Stimulated activated CD4-positive, alpha-beta T cell treated with anti-CD3 and anti-CD28 coated beads, Interleukin-4, amount 100 ng/mL, for 1 hour (primary cell): ENCODE data around the gene AQP7.
"Not testable (repeated sequence)": the region's sequence is repeated elsewhere in the genome, so short reads cannot be mapped to it uniquely, and the experiment has no call there.

Experiments used
- DNase-seq: peaks from one replicate; pipeline ENCODE4 v3.0.0-alpha.2; 2020

Gene AQP7

DNA sequence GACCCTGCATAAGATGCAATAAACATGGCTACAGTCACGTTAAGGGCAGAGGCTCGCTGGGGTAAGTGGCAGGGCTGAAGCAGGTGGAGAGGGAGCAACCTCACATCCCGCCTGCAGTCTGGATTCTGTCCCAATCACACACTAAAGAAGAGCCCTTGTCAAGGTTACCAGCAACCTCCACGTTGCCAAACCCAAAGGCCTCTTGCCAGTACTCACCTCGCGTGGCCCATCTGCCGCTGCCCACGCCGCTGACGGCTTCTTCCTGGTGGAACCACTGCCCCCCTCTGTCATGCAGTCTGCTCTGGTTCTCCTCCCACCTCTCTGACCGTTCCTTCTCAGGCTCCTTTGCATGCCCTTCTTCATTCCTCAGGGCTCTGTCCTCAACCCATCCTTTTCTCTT is 8.8 kb downstream of the AQP7 start:
- no peak for DNase-seq

DNA sequence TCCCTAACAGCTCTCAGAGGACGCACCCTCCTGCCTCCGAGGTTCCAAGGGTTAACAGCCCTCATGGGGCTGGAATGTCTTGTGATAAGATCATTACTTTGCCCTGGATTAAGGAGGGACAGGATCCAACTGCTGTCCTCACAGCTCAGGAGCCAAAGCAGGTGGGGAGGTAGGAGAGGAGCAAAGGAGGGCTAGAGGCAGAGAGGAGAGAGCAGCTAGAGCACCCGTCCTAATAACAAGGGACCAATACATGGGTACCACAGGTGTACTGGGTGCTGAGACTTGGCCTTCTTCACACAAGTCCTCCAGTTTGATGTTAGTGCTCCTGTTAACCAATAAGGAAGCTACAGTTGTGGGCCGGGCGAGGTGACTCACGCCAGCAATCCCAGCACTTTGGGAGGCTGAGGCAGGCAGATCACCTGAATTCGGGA is 9.8 kb downstream of the AQP7 start:
- not testable (repeated sequence) for DNase-seq

DNA sequence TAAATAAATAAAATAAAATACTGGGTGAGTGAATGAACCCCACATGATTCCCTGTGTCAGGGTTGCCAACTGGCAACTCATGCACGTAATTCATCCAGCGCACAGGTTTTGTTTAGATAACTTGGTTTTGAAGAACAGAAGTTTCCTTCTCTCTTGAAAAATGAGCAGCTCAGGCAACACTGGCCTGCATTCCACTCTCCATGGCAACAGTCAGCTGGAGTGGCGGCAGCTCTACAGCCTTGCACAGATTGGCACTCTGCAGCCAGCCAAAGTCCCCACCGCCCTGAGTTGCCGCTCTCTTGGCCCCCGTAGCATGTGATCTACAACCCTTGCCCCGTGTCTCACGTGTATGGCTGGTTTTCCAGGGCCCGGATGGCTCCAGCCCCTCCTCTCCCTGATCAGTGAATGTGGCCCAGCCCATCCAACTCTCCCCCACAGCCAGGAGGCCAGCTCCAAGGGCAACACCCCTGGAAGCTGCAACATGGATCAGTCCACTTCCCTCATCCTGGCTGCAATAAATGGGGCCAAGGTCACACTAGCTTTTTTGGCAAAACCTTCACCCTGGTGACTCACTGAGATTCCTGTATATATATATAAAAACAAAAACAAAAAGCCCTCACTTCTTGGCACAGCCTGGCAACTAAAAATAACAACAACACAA is 11.1 kb downstream of the AQP7 start:
- DNase-seq = not testable (repeated sequence)

GRCh38 chr9:33388110-33388994 is 14.0 kb downstream of the AQP7 start:
- no peak for DNase-seq

DNA sequence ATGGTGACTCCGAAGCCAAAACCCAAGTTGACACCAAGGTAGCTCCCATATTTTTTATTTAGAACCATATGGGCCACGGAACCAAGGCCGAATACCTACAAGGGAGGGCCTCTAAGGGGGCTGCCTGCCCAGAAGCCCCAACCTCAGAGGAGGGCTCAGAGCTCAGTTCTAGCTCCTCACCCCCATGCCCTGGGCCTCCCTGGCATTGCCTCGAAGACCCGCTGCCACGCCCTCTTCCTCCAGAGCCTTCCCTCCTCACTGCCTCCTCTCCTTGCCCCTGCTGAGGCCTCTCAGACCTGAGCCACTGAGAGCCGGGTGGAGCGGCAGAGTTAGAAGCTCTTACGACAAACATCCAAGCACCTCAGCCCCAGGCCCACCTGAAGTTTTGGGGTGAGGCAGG is 15.4 kb downstream of the AQP7 start:
- DNase-seq = not testable (repeated sequence)

GRCh38 chr9:33386641-33386996 is 15.7 kb downstream of the AQP7 start:
- DNase-seq = not testable (repeated sequence)

- not testable (repeated sequence) for DNase-seq
Measured at GRCh38 chr9:33385979-33386640, 16.3 kb downstream of the AQP7 start.

GRCh38 chr9:33385536-33385935 is 16.8 kb downstream of the AQP7 start:
- not testable (repeated sequence) for DNase-seq

GRCh38 chr9:33383396-33383795 is 19.0 kb downstream of the AQP7 start:
- DNase-seq = not testable (repeated sequence)

- not testable (repeated sequence) for DNase-seq
Measured at GRCh38 chr9:33382397-33382796, 20.0 kb downstream of the AQP7 start.

GRCh38 chr9:33381231-33381791 is 21.1 kb downstream of the AQP7 start:
- DNase-seq = no peak

GRCh38 chr9:33380390-33381094 is 21.8 kb downstream of the AQP7 start:
- DNase-seq = no peak

DNA sequence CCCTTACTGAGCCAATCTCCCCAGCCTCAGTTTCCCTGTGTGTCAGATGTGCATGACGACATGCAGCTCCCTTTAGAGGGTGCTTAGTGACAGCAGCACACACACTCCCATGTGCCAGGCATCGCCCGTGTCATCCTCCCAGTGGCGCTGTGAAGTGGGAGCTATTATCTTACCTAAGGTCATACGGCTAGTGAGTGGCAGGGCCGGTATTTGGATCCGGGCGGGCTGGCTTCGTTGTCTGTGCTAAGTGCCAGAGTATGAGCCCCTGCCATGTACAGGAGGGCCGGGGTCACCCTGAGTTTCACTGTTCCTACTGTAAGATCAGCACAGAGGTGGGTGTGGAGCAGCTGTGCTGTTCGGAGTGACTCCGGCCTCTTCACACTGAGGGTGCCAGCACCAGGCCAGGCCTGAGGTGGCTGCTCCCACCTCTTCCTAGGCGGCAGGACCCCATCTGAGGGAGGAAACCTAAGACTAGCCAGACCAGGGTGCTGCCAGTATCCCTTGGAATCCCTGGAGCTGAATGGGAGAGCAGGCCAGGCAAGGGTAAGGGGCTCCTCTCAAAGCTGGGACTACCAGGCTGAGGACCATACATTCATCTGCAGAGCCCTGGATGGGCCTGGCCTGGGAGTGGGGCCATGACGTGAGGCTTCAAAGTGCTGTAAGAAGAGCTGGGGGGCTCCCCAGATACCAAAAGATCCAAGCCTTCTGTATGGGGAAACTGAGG is 22.5 kb downstream of the AQP7 start:
- DNase-seq = no peak

DNA sequence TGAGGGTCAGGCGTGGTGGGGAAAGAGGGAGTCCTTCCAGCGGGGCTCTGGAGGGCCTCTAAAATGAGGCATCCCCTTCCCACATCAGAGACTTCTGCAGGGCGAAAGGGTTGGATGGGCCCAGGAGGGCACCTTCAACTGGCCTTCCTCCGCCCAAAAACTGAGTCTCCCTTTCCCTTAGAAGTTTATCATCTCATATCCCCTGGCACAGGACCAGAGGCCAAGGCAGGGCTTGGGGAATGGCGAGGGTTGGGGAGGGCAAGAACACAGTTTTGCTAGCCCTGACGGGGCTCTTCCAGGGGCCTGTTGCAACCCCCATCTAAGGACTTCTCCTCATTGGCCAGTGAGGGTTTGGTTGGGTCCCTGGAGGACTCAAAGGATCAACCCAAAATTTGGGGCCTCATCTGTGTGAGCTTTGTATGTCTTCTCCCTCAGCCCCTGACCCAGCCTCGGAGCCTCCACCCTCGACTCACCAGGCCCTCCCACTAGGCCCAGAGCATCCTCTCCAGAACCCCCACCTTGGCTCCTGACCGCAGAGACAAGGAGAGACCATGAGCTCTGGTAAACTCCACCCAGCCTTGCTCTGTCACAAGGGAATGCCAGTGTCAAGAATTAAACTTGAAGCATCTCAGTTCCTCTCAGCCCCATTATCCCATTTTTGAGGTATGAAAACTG is 24.1 kb downstream of the AQP7 start:
- no peak for DNase-seq

DNA sequence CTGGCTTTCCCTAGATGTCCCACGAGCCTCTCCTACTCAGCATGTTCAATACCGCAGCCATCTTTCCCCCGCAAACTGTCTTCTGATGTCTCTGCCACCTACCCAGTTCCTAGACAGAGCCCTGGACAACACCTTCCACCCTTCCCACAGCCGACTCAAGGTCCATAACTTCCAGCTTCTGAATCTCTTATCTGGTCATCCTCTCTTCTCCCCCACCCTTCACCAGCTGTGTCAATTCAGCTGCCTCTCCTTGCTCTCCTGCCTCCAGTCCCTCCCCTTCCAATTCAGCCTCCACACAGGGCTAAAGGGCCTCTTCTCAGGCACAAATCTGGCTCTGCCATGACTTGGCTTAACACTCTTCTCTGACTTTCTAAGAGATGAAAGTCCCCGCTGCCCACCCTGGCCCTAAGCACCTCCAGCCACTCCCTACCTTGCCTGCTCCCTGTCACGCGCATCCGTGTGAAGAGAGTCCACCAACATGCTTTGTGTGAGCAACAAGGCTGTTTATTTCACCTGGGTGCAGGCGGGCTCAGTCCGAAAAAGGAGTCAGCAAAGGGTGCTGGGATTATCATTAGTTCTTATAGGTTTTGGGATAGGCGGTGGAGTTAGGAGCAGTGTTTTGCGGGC is 25.2 kb downstream of the AQP7 start:
- no peak for DNase-seq

GRCh38 chr9:33375841-33376321 is 26.5 kb downstream of the AQP7 start:
- DNase-seq = no peak

- DNase-seq = no peak
Measured at GRCh38 chr9:33375238-33375840, 27.0 kb downstream of the AQP7 start.

DNA sequence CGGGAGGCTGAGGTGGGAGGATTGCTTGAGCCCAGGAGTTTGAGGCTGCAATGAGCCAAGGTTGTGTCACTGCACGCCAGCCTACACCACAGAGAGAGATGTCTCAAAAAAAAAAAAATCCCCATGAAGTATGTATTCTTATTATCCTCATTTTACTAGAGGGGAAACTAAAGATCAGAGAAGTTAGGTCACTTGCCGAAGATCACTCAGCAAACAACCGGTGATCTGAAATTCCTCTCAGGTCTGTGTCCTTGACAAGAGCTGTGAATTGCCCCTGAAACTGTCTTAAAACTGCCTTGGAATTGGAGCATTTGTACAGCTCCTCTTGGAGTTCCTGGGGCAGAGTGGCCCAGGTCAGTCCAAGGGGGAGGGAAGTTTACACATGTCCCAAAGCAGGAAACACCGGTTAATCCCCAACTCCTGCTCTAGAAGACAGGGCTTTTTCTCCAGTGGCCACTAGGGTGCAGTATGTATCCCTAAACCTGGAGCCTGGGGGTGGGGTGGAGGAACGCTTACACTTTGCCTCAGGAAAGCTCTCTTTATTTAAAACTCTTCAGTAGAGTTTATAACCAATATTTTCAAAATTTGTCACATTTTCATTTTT is 27.6 kb downstream of the AQP7 start:
- DNase-seq = peak; percentile 57

GRCh38 chr9:33374190-33374589 is 28.2 kb downstream of the AQP7 start:
- no peak for DNase-seq

DNA sequence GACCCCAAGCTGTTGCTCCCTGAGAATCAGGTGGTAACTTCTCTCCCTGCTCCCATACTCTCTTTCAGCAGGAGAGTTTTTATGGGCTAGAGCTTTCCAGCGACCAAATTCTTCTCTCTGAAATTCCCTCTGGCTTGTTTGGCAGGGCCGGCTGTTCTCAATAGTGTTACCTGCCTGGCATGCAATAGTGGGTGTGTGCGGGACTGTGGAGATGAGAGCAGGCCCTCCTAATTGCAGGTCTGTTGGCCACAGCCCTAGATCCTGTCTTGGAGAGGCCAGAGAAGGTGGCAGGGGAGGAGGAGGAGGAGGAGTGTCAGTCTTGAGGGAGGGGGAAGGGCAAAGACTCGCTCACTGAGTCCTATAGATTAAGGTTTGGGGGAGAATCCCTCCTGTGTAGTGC is 29.5 kb downstream of the AQP7 start:
- no peak for DNase-seq
